Vagina (tissue), 2 donors: Measurements from ENCODE around the gene DPP6. TPM values are rescaled to one million over a fixed set of nuclear protein-coding genes. Genes with fewer than 3 reads are reported as not detected.

Experiments used
- DNase-seq, 2 donors: peaks; one replicate each; pipeline ENCODE4 v3.0.0-alpha.2; 2017; ENCODE audit errors: extremely low spot score in 2 of 2
- H3K27ac ChIP-seq: fragments of 200-600 bp; sonication (generic); one replicate; pipeline ENCODE4 v1.5.1; 2019
- H3K27me3 ChIP-seq: fragments of 200-600 bp; sonication (generic); one replicate; pipeline ENCODE4 v1.5.1; 2019
- H3K36me3 ChIP-seq, 2 donors: fragments of 200-600 bp; sonication (generic); one replicate each; pipeline ENCODE4 v1.5.1; 2017 to 2019
- H3K4me1 ChIP-seq: fragments of 200-600 bp; sonication (generic); one replicate; pipeline ENCODE4 v1.5.1; 2019
- H3K4me3 ChIP-seq, 2 donors: fragments of 200-600 bp; sonication (generic); 1 replicate in 1 of 2; 2 replicates in 1 of 2; pipeline ENCODE4 v1.5.1; 2016 to 2019
- H3K9me3 ChIP-seq: fragments of 200-600 bp; sonication (generic); one replicate; pipeline ENCODE4 v1.5.1; 2019
- CTCF ChIP-seq, 3 experiments: fragments of 450-650 bp in 2 of 3; fragments of 200-600 bp in 1 of 3; sonication (generic) in 1 of 3; IDR thresholded peaks; one replicate each; pipeline ENCODE4 v1.5.1; 2017 to 2019; ENCODE audit warnings: antibody characterized with exemption in 3 of 3, mild to moderate bottlenecking in 2 of 3, moderate library complexity in 2 of 3
- POLR2A ChIP-seq, 2 donors: fragments of 450-650 bp; IDR thresholded peaks; one replicate each; pipeline ENCODE4 v1.6.1; 2017; ENCODE audit warnings: antibody characterized with exemption in 2 of 2, mild to moderate bottlenecking in 2 of 2, moderate library complexity in 2 of 2
- POLR2AphosphoS5 ChIP-seq, 2 donors: sonication (generic); formaldehyde crosslinking; IDR thresholded peaks; one replicate each; pipeline ENCODE4 v1.9.0; 2017; ENCODE audit warnings: antibody characterized with exemption in 2 of 2, mild to moderate bottlenecking in 2 of 2, low read depth in 1 of 2; ENCODE audit not compliant: insufficient read depth in 1 of 2
- intact Hi-C: fragments of 100-400 bp; cut with DNase I; formaldehyde crosslinking; loops from one replicate; pipeline ENCODE4 v1.15.1; 2023
- total RNA-seq: library from RNA; depleted of rRNA; stranded (reverse); fragments of >200 nt; gene quantifications from one replicate; pipeline ENCODE4 v1.2.3, GENCODE V29; 2016

Gene DPP6
- total RNA-seq, 1 donor from 2014 or later, result 7.9 TPM

GRCh38 chr7:154517768-154518167 lies 465.6 kb downstream of the DPP6 start:
- Histone ChIP-seq H3K9me3 (no peaks in the 10 kb centered on the region), H3K27ac (no peak overlapping the region), H3K4me1 (no peaks in the 10 kb centered on the region), H3K36me3 (no peaks in the 10 kb centered on the region), H3K4me3 (no peak overlapping the region), H3K27me3 (no peaks in the 10 kb centered on the region)
- intact Hi-C loops, result no loop called here
- DNase-seq, result no peak
- TF ChIP-seq POLR2A (IDR thresholded peaks at IDR 0.05) (no peak), POLR2AphosphoS5 (IDR thresholded peaks at IDR 0.05; ENCODE audit: insufficient read depth in 1 of 2, low read depth in 1 of 2) (no peak), CTCF (IDR thresholded peaks at IDR 0.05) (no peak)

GRCh38 chr7:154519229-154519628 lies 467.0 kb downstream of the DPP6 start:
- no peaks in the 10 kb centered on the region for H3K4me1 ChIP-seq
- H3K9me3 ChIP-seq, result no peaks in the 10 kb centered on the region
- H3K27ac ChIP-seq, result no peak overlapping the region
- H3K36me3 ChIP-seq, result no peaks in the 10 kb centered on the region
- no peaks in the 10 kb centered on the region for H3K27me3 ChIP-seq
- intact Hi-C loops, result no loop called here
- H3K4me3 ChIP-seq, result no peak overlapping the region
- TF ChIP-seq CTCF (IDR thresholded peaks at IDR 0.05), result no peak
- no peak for TF ChIP-seq POLR2A (IDR thresholded peaks at IDR 0.05)
- TF ChIP-seq POLR2AphosphoS5 (IDR thresholded peaks at IDR 0.05; ENCODE audit: insufficient read depth in 1 of 2, low read depth in 1 of 2), result no peak
- no peak for DNase-seq

- TF ChIP-seq POLR2AphosphoS5 (IDR thresholded peaks at IDR 0.05; ENCODE audit: insufficient read depth in 1 of 2, low read depth in 1 of 2) (no peak), CTCF (IDR thresholded peaks at IDR 0.05) (no peak), POLR2A (IDR thresholded peaks at IDR 0.05) (no peak)
- intact Hi-C loops, result no loop called here
- H3K9me3 ChIP-seq, result no peaks in the 10 kb centered on the region
- H3K27ac ChIP-seq, result no peak overlapping the region
- H3K4me3 ChIP-seq, result no peak overlapping the region
- DNase-seq, result no peak
- no peaks in the 10 kb centered on the region for H3K36me3 ChIP-seq
- no peaks in the 10 kb centered on the region for H3K27me3 ChIP-seq
- H3K4me1 ChIP-seq, result no peaks in the 10 kb centered on the region
Measured at GRCh38 chr7:154530136-154530535, 477.9 kb downstream of the DPP6 start.

GRCh38 chr7:154532771-154533170 lies 480.6 kb downstream of the DPP6 start:
- H3K4me1 ChIP-seq, result no peaks in the 10 kb centered on the region
- H3K4me3 ChIP-seq, result no peak overlapping the region
- DNase-seq, result no peak
- intact Hi-C loops, result no loop called here
- TF ChIP-seq POLR2AphosphoS5 (IDR thresholded peaks at IDR 0.05; ENCODE audit: insufficient read depth in 1 of 2, low read depth in 1 of 2), result no peak
- TF ChIP-seq CTCF (IDR thresholded peaks at IDR 0.05), result no peak
- no peak for TF ChIP-seq POLR2A (IDR thresholded peaks at IDR 0.05)
- no peaks in the 10 kb centered on the region for H3K9me3 ChIP-seq
- no peak overlapping the region for H3K27ac ChIP-seq
- H3K36me3 ChIP-seq, result no peaks in the 10 kb centered on the region
- no peaks in the 10 kb centered on the region for H3K27me3 ChIP-seq

GRCh38 chr7:154540596-154540995 lies 488.4 kb downstream of the DPP6 start:
- no peaks in the 10 kb centered on the region for H3K4me1 ChIP-seq
- H3K9me3 ChIP-seq, result no peaks in the 10 kb centered on the region
- H3K4me3 ChIP-seq, result no peak overlapping the region
- H3K27me3 ChIP-seq, result no peaks in the 10 kb centered on the region
- no peaks in the 10 kb centered on the region for H3K36me3 ChIP-seq
- DNase-seq, result no peak
- intact Hi-C loops, result no loop called here
- TF ChIP-seq CTCF (IDR thresholded peaks at IDR 0.05) (no peak), POLR2AphosphoS5 (IDR thresholded peaks at IDR 0.05; ENCODE audit: insufficient read depth in 1 of 2, low read depth in 1 of 2) (no peak), POLR2A (IDR thresholded peaks at IDR 0.05) (no peak)
- H3K27ac ChIP-seq, result no peak overlapping the region
